Esophagus squamous epithelium (tissue), 4 donors: ENCODE measurements around the gene MEAK7.

Experiments
- POLR2A ChIP-seq, 4 donors: fragments of 450-650 bp; IDR thresholded peaks; one replicate each; pipeline ENCODE4 v1.6.1; 2017; ENCODE audit warnings: antibody characterized with exemption in 4 of 4, mild to moderate bottlenecking in 4 of 4, moderate library complexity in 3 of 4
- TF ChIP-seq, protein P1 (sequence below), 6 experiments: fragments of 450-650 bp in 4 of 6; fragments of 200-600 bp in 2 of 6; sonication (generic) in 2 of 6; IDR thresholded peaks; one replicate each; pipeline ENCODE4 v1.5.1; 2016 to 2019; ENCODE audit warnings: antibody characterized with exemption in 6 of 6, mild to moderate bottlenecking in 4 of 6, moderate library complexity in 4 of 6

DNA sequence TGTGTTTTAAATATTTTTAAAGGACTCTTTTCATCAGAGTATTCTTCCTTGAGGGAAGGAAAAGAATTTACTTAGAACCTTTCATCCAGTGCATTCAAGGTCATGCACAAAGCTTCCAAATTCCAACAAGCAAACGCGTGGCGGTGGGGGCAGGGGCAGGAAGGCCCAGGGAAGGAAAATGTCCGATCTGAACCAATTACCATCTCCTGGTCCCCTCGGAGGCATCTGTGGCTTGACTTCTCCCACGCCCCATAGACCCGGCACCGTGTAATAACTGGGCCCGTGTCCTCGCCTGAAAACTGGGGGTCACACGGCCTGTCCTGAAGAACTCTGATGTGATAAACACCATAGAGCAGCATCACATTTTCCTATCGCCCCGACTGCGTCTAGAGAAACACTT is 18.3 kb downstream of the MEAK7 start:
- TF ChIP-seq, protein P1, sequence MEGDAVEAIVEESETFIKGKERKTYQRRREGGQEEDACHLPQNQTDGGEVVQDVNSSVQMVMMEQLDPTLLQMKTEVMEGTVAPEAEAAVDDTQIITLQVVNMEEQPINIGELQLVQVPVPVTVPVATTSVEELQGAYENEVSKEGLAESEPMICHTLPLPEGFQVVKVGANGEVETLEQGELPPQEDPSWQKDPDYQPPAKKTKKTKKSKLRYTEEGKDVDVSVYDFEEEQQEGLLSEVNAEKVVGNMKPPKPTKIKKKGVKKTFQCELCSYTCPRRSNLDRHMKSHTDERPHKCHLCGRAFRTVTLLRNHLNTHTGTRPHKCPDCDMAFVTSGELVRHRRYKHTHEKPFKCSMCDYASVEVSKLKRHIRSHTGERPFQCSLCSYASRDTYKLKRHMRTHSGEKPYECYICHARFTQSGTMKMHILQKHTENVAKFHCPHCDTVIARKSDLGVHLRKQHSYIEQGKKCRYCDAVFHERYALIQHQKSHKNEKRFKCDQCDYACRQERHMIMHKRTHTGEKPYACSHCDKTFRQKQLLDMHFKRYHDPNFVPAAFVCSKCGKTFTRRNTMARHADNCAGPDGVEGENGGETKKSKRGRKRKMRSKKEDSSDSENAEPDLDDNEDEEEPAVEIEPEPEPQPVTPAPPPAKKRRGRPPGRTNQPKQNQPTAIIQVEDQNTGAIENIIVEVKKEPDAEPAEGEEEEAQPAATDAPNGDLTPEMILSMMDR (IDR thresholded peaks at IDR 0.05) = no peak
- no peak for TF ChIP-seq POLR2A (IDR thresholded peaks at IDR 0.05)
